ENCODE measurements around the gene STAT5A. TPM values are rescaled to one million over a fixed set of nuclear protein-coding genes. Genes with fewer than 3 reads are reported as not detected.

STAT5A gene
- total and polyA plus RNA-seq, 9 of the 15 experiments (the other 6 are each of a cell fraction or from before 2014, with no cell fraction given) = 79.9 to 415 (median 196) TPM

DNA sequence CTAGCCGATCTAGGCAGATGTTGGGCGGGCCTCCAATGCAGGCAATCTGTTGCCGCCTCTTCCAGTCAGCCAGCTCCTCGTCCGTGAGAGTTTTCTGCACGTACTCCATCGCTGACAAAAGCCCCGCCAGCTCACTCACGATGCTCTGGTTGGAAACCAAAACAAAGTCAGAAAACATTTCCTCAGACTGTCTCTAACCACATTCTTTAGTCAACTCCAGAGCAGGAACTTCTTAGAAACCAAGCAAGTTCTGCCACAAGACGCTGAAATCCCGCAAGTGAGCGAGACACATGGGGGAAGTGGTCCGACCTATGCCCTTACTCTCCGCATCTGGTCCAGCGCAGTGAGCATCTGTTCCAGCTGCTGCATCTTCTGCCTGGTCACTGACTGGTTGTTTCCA, 49.1 kb downstream of the STAT5A start (continued):
- TF ChIP-seq, protein P1, sequence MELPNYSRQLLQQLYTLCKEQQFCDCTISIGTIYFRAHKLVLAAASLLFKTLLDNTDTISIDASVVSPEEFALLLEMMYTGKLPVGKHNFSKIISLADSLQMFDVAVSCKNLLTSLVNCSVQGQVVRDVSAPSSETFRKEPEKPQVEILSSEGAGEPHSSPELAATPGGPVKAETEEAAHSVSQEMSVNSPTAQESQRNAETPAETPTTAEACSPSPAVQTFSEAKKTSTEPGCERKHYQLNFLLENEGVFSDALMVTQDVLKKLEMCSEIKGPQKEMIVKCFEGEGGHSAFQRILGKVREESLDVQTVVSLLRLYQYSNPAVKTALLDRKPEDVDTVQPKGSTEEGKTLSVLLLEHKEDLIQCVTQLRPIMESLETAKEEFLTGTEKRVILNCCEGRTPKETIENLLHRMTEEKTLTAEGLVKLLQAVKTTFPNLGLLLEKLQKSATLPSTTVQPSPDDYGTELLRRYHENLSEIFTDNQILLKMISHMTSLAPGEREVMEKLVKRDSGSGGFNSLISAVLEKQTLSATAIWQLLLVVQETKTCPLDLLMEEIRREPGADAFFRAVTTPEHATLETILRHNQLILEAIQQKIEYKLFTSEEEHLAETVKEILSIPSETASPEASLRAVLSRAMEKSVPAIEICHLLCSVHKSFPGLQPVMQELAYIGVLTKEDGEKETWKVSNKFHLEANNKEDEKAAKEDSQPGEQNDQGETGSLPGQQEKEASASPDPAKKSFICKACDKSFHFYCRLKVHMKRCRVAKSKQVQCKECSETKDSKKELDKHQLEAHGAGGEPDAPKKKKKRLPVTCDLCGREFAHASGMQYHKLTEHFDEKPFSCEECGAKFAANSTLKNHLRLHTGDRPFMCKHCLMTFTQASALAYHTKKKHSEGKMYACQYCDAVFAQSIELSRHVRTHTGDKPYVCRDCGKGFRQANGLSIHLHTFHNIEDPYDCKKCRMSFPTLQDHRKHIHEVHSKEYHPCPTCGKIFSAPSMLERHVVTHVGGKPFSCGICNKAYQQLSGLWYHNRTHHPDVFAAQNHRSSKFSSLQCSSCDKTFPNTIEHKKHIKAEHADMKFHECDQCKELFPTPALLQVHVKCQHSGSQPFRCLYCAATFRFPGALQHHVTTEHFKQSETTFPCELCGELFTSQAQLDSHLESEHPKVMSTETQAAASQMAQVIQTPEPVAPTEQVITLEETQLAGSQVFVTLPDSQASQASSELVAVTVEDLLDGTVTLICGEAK (IDR thresholded peaks at IDR 0.05) = no peak
- TF ChIP-seq, protein P1 (CRISPR knock-in tag; IDR thresholded peaks at IDR 0.05) = no peak
- TF ChIP-seq DLX4 (CRISPR knock-in tag; IDR thresholded peaks at IDR 0.05) = no peak
- no peak for TF ChIP-seq NUFIP1 (IDR thresholded peaks at IDR 0.05; ENCODE audit: partially characterized antibody)
- TF ChIP-seq, protein P2, sequence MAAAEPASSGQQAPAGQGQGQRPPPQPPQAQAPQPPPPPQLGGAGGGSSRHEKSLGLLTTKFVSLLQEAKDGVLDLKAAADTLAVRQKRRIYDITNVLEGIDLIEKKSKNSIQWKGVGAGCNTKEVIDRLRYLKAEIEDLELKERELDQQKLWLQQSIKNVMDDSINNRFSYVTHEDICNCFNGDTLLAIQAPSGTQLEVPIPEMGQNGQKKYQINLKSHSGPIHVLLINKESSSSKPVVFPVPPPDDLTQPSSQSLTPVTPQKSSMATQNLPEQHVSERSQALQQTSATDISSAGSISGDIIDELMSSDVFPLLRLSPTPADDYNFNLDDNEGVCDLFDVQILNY (CRISPR knock-in tag; IDR thresholded peaks at IDR 0.05) = no peak
- no peak for TF ChIP-seq ZNF174 (CRISPR knock-in tag; IDR thresholded peaks at IDR 0.05)
- no peak for TF ChIP-seq NFXL1 (CRISPR knock-in tag; IDR thresholded peaks at IDR 0.05)
- no peak for TF ChIP-seq HLTF (IDR thresholded peaks at IDR 0.05)
- no peak for TF ChIP-seq MCM2 (IDR thresholded peaks at IDR 0.05; ENCODE audit: low read depth)

Measured in K562 (cell line).